ENCODE measurements around the gene PLAAT4.
A peak's percentile ranks its signal among the peaks of the same experiment; 100 is the strongest.

The PLAAT4 gene

GRCh38 chr11:63536669-63537292 lies at the start of gene PLAAT4:
Gene PLAAT4, plus strand, starts transcription at chr11:63536808. Its CDS starts 61 bp downstream, at chr11:63536869.
- DNase-seq (ENCODE audit: low read depth in 1 of 2, low spot score in 1 of 2), result peak; percentile 41 to 62
- in situ Hi-C loops (cut with HindIII; ENCODE audit: low pct_unique_long_range_greater_than_20kb, low sequenced_read_pairs), result no loop called here
- no peak for TF ChIP-seq JUND (IDR thresholded peaks at IDR 0.05; ENCODE audit: low read depth)

GRCh38 chr11:63488789-63489188 lies 47.8 kb upstream of the PLAAT4 start:
- TF ChIP-seq JUND (IDR thresholded peaks at IDR 0.05; ENCODE audit: low read depth), result no peak
- no peak for DNase-seq (ENCODE audit: low read depth in 1 of 2, low spot score in 1 of 2)
- in situ Hi-C loops (cut with HindIII; ENCODE audit: low pct_unique_long_range_greater_than_20kb, low sequenced_read_pairs), result no loop called here

- TF ChIP-seq JUND (IDR thresholded peaks at IDR 0.05; ENCODE audit: low read depth), result no peak
- in situ Hi-C loops (cut with HindIII; ENCODE audit: low pct_unique_long_range_greater_than_20kb, low sequenced_read_pairs), result no loop called here
- no peak for DNase-seq (ENCODE audit: low read depth in 1 of 2, low spot score in 1 of 2)
These were observed 46.7 kb upstream of the PLAAT4 start for GRCh38 chr11:63489879-63490278.

- in situ Hi-C loops (cut with HindIII; ENCODE audit: low pct_unique_long_range_greater_than_20kb, low sequenced_read_pairs), result no loop called here
- peak in 1 of 2 experiments; percentile 18 for DNase-seq (ENCODE audit: low read depth in 1 of 2, low spot score in 1 of 2)
These were observed 45.9 kb upstream of the PLAAT4 start, which contains the start of gene PLAAT5 for GRCh38 chr11:63490551-63491239. Gene PLAAT5, minus strand, starts transcription at chr11:63491167. Its CDS starts 133 bp downstream, at chr11:63491034.

GRCh38 chr11:63491240-63491587 lies 45.4 kb upstream of the PLAAT4 start:
- DNase-seq (ENCODE audit: low read depth in 1 of 2, low spot score in 1 of 2), result no peak
- no peak for TF ChIP-seq JUND (IDR thresholded peaks at IDR 0.05; ENCODE audit: low read depth)
- in situ Hi-C loops (cut with HindIII; ENCODE audit: low pct_unique_long_range_greater_than_20kb, low sequenced_read_pairs), result no loop called here

More at GRCh38 chr11:63490551-63491239, 45.9 kb upstream of the PLAAT4 start, which contains the start of gene PLAAT5:
- no peak for TF ChIP-seq JUND (IDR thresholded peaks at IDR 0.05; ENCODE audit: low read depth)

GRCh38 chr11:63491636-63492372 lies 44.8 kb upstream of the PLAAT4 start:
- TF ChIP-seq JUND (IDR thresholded peaks at IDR 0.05; ENCODE audit: low read depth), result no peak
- DNase-seq (ENCODE audit: low read depth in 1 of 2, low spot score in 1 of 2), result no peak
- in situ Hi-C loops (cut with HindIII; ENCODE audit: low pct_unique_long_range_greater_than_20kb, low sequenced_read_pairs), result no loop called here

- no peak for TF ChIP-seq JUND (IDR thresholded peaks at IDR 0.05; ENCODE audit: low read depth)
- in situ Hi-C loops (cut with HindIII; ENCODE audit: low pct_unique_long_range_greater_than_20kb, low sequenced_read_pairs), result no loop called here
- DNase-seq (ENCODE audit: low read depth in 1 of 2, low spot score in 1 of 2), result no peak
These were observed 44.2 kb upstream of the PLAAT4 start for GRCh38 chr11:63492441-63492840.

GRCh38 chr11:63493127-63493526 lies 43.5 kb upstream of the PLAAT4 start:
- no peak for TF ChIP-seq JUND (IDR thresholded peaks at IDR 0.05; ENCODE audit: low read depth)
- in situ Hi-C loops (cut with HindIII; ENCODE audit: low pct_unique_long_range_greater_than_20kb, low sequenced_read_pairs), result no loop called here
- no peak for DNase-seq (ENCODE audit: low read depth in 1 of 2, low spot score in 1 of 2)

GRCh38 chr11:63494975-63495374 lies 41.6 kb upstream of the PLAAT4 start:
- no peak for TF ChIP-seq JUND (IDR thresholded peaks at IDR 0.05; ENCODE audit: low read depth)
- in situ Hi-C loops (cut with HindIII; ENCODE audit: low pct_unique_long_range_greater_than_20kb, low sequenced_read_pairs), result no loop called here
- DNase-seq (ENCODE audit: low read depth in 1 of 2, low spot score in 1 of 2), result no peak

- in situ Hi-C loops (cut with HindIII; ENCODE audit: low pct_unique_long_range_greater_than_20kb, low sequenced_read_pairs), result no loop called here
- no peak for TF ChIP-seq JUND (IDR thresholded peaks at IDR 0.05; ENCODE audit: low read depth)
- no peak for DNase-seq (ENCODE audit: low read depth in 1 of 2, low spot score in 1 of 2)
These were observed 36.7 kb upstream of the PLAAT4 start for GRCh38 chr11:63499874-63500273.

GRCh38 chr11:63501236-63501635 lies 35.4 kb upstream of the PLAAT4 start:
- in situ Hi-C loops (cut with HindIII; ENCODE audit: low pct_unique_long_range_greater_than_20kb, low sequenced_read_pairs), result no loop called here
- TF ChIP-seq JUND (IDR thresholded peaks at IDR 0.05; ENCODE audit: low read depth), result no peak
- DNase-seq (ENCODE audit: low read depth in 1 of 2, low spot score in 1 of 2), result no peak

GRCh38 chr11:63502252-63502820 lies 34.3 kb upstream of the PLAAT4 start:
- no peak for TF ChIP-seq JUND (IDR thresholded peaks at IDR 0.05; ENCODE audit: low read depth)
- DNase-seq (ENCODE audit: low read depth in 1 of 2, low spot score in 1 of 2), result no peak
- in situ Hi-C loops (cut with HindIII; ENCODE audit: low pct_unique_long_range_greater_than_20kb, low sequenced_read_pairs), result no loop called here

- in situ Hi-C loops (cut with HindIII; ENCODE audit: low pct_unique_long_range_greater_than_20kb, low sequenced_read_pairs), result no loop called here
- no peak for TF ChIP-seq JUND (IDR thresholded peaks at IDR 0.05; ENCODE audit: low read depth)
- no peak for DNase-seq (ENCODE audit: low read depth in 1 of 2, low spot score in 1 of 2)
These were observed 33.1 kb upstream of the PLAAT4 start for GRCh38 chr11:63503492-63503891.

All from T47D (cell line).